Neural progenitor cell (in vitro differentiated cells): ENCODE data around the gene EIF1AY.

Experiments used
- EZH2 ChIP-seq: fragments of 200-600 bp; sonication (generic); IDR thresholded peaks from 2 replicates; pipeline ENCODE4 v1.6.1; 2017; ENCODE audit warnings: antibody characterized with exemption, mild to moderate bottlenecking, moderate library complexity
- TF ChIP-seq, protein P1 (sequence below): fragments of 200-600 bp; sonication (generic); IDR thresholded peaks from 2 replicates; pipeline ENCODE4 v1.5.1; 2017; ENCODE audit warnings: antibody characterized with exemption, mild to moderate bottlenecking

DNA sequence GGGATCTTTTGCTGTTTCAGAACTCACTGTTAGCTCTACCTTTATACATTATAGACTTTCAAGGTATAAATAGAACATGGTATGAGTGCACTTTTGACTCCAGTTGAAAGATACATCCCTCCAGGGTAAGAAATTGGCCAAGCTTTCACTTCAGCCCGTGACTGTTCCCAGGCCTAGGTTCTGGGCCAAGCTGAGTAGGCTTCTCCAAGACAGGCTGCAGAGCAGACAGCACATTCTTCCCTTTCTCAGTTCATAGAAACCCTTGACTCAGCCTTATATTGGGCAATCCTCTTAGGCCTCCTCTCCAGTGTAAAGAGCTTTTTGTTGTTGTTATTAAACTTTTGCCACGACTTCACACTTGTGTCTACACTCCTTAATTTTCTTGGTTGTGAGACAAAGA is 29.5 kb upstream of the EIF1AY start:
- TF ChIP-seq, protein P1, sequence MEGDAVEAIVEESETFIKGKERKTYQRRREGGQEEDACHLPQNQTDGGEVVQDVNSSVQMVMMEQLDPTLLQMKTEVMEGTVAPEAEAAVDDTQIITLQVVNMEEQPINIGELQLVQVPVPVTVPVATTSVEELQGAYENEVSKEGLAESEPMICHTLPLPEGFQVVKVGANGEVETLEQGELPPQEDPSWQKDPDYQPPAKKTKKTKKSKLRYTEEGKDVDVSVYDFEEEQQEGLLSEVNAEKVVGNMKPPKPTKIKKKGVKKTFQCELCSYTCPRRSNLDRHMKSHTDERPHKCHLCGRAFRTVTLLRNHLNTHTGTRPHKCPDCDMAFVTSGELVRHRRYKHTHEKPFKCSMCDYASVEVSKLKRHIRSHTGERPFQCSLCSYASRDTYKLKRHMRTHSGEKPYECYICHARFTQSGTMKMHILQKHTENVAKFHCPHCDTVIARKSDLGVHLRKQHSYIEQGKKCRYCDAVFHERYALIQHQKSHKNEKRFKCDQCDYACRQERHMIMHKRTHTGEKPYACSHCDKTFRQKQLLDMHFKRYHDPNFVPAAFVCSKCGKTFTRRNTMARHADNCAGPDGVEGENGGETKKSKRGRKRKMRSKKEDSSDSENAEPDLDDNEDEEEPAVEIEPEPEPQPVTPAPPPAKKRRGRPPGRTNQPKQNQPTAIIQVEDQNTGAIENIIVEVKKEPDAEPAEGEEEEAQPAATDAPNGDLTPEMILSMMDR = no peak
- no peak for TF ChIP-seq EZH2
